GM23338 (cell line): ENCODE measurements around the gene PCDH17. TPM values are rescaled to one million over a fixed set of nuclear protein-coding genes. Genes with fewer than 3 reads are reported as not detected.

ENCODE experiments used
- ATAC-seq: fragments of 200-7000 bp; cut with Tn5 transposase; 3 replicates; pipeline ENCODE4 v1.9.1; 2020
- DNase-seq: peaks from one replicate; pipeline ENCODE4 v3.0.0-alpha.2; 2015; ENCODE audit warnings: low spot score
- H2AFZ ChIP-seq: fragments of 200-600 bp; sonication (generic); 2 replicates; pipeline ENCODE4 v1.8.0; 2016; ENCODE audit warnings: antibody characterized with exemption, mild to moderate bottlenecking, moderate library complexity
- H3F3A ChIP-seq: fragments of 200-600 bp; sonication (generic); replicated peaks from 2 replicates; pipeline ENCODE4 v1.8.0; 2017; ENCODE audit warnings: antibody characterized with exemption, mixed run types, low read depth
- H3K27ac ChIP-seq: fragments of 200-600 bp; sonication (generic); 2 replicates; pipeline ENCODE4 v1.6.1; 2016; ENCODE audit warnings: low read depth
- H3K27me3 ChIP-seq: fragments of 200-600 bp; sonication (generic); 2 replicates; pipeline ENCODE4 v1.8.0; 2016; ENCODE audit warnings: mild to moderate bottlenecking, mixed run types, moderate library complexity; ENCODE audit not compliant: insufficient read depth
- H3K36me3 ChIP-seq: fragments of 200-600 bp; sonication (generic); 2 replicates; pipeline ENCODE4 v1.8.0; 2016; ENCODE audit warnings: mild to moderate bottlenecking; ENCODE audit not compliant: insufficient read depth
- H3K4me1 ChIP-seq: fragments of 200-600 bp; sonication (generic); 2 replicates; pipeline ENCODE4 v1.8.0; 2016; ENCODE audit warnings: mild to moderate bottlenecking, moderate library complexity; ENCODE audit not compliant: insufficient read depth
- H3K4me2 ChIP-seq: fragments of 200-600 bp; sonication (generic); 2 replicates; pipeline ENCODE4 v1.7.1; 2017; ENCODE audit warnings: mixed run types
- H3K4me3 ChIP-seq: fragments of 200-600 bp; sonication (generic); 2 replicates; pipeline ENCODE4 v1.6.1; 2016; ENCODE audit warnings: mixed run types
- H3K79me2 ChIP-seq: fragments of 200-600 bp; sonication (generic); replicated peaks from 2 replicates; pipeline ENCODE4 v1.8.0; 2017; ENCODE audit warnings: mild to moderate bottlenecking; ENCODE audit not compliant: insufficient read depth
- H3K9me2 ChIP-seq: fragments of 200-600 bp; sonication (generic); 2 replicates; pipeline ENCODE4 v1.8.0; 2017; ENCODE audit not compliant: insufficient read depth
- H4K20me1 ChIP-seq: fragments of 200-600 bp; sonication (generic); replicated peaks from 2 replicates; pipeline ENCODE4 v1.8.0; 2017; ENCODE audit warnings: mild to moderate bottlenecking; ENCODE audit not compliant: insufficient read depth
- H3K27ac Mint-ChIP-seq: 2 replicates; pipeline ENCODE4 v1.8.0; 2020; ENCODE audit warnings: inconsistent platforms, mild to moderate bottlenecking, moderate library complexity, mixed read lengths
- H3K27me3 Mint-ChIP-seq: 3 replicates; pipeline ENCODE4 v1.8.0; 2022; ENCODE audit warnings: low read depth, mild to moderate bottlenecking, moderate library complexity, mixed read lengths, inconsistent platforms; ENCODE audit not compliant: insufficient read depth, poor library complexity
- H3K36me3 Mint-ChIP-seq: 3 replicates; pipeline ENCODE4 v1.8.0; 2021; ENCODE audit warnings: low read depth, mild to moderate bottlenecking, inconsistent platforms, moderate library complexity, mixed read lengths
- H3K4me1 Mint-ChIP-seq: 3 replicates; pipeline ENCODE4 v1.8.0; 2020; ENCODE audit warnings: mild to moderate bottlenecking, inconsistent platforms, mixed read lengths
- H3K4me3 Mint-ChIP-seq: 3 replicates; pipeline ENCODE4 v1.8.0; 2021; ENCODE audit warnings: moderate library complexity, mild to moderate bottlenecking, inconsistent platforms, mixed read lengths
- H3K9me3 Mint-ChIP-seq: 3 replicates; pipeline ENCODE4 v1.8.0; 2020; ENCODE audit warnings: moderate library complexity, mild to moderate bottlenecking, inconsistent platforms, mixed read lengths
- CREB1 ChIP-seq: fragments of 250-450 bp; sonication (Bioruptor Pico); IDR thresholded peaks from 2 replicates; pipeline ENCODE4 v1.5.0; 2020; ENCODE audit warnings: low read depth, mild to moderate bottlenecking, moderate library complexity
- CTCF ChIP-seq, 2 experiments: fragments of 200-600 bp in 1 of 2; sonication (generic) in 1 of 2; conservative IDR thresholded peaks; 2 replicates each; pipeline versions ENCODE4 v1.5.1 to v1.6.1; 2016 to 2017; ENCODE audit warnings: antibody characterized with exemption in 2 of 2, low read depth in 2 of 2, mild to moderate bottlenecking in 2 of 2, moderate library complexity in 1 of 2
- EZH2 ChIP-seq: fragments of 200-600 bp; sonication (generic); IDR thresholded peaks from one replicate; pipeline ENCODE4 v1.8.0; 2017; ENCODE audit warnings: antibody characterized with exemption, mild to moderate bottlenecking, low read depth; ENCODE audit not compliant: unreplicated experiment
- NANOG ChIP-seq: IDR thresholded peaks from 2 replicates; pipeline ENCODE4 v1.6.1; 2016; ENCODE audit warnings: antibody characterized with exemption, borderline replicate concordance
- POLR2AphosphoS5 ChIP-seq: IDR thresholded peaks from 2 replicates; pipeline ENCODE4 v1.6.1; 2016; ENCODE audit warnings: antibody characterized with exemption, low read depth
- ZNF114 ChIP-seq: fragments of 250-450 bp; sonication (Bioruptor Pico); IDR thresholded peaks from 2 replicates; pipeline ENCODE4 v1.5.0; 2020; ENCODE audit warnings: mild to moderate bottlenecking, moderate library complexity
- polyA plus RNA-seq: library from polyadenylated mRNA; unstranded; fragments of >200 nt; fragmentation: Nextera tagmentation; extraction: Ambion mirVana; gene quantifications from 2 replicates; pipeline ENCODE4 v1.2.1, GENCODE V29; 2016
- total RNA-seq: library from RNA; depleted of rRNA; stranded (reverse); fragments of >200 nt; shearing (Covaris generic); gene quantifications from 2 replicates; pipeline ENCODE4 v1.2.3, GENCODE V29; 2014

The PCDH17 gene
- total and polyA plus RNA-seq, 2 experiments from 2014 or later, result 0.27 to 1.3 TPM

GRCh38 chr13:57627663-57628062 is 3.9 kb upstream of the PCDH17 start:
- Mint-ChIP-seq H3K27ac (no peak overlapping the region), H3K4me1 (peaks cover 28% of the 10 kb centered on the region), H3K4me3 (no peak overlapping the region), H3K27me3 (peaks cover 48% of the 10 kb centered on the region), H3K36me3 (no peaks in the 10 kb centered on the region), H3K9me3 (no peaks in the 10 kb centered on the region; the same call in 2 of the 3 replicates)
- peak; percentile 66 to 86 for TF ChIP-seq CTCF (conservative IDR thresholded peaks at IDR 0.05; ENCODE audit: low read depth in 2 of 2)
- TF ChIP-seq NANOG, result no peak
- DNase-seq, result peak; percentile 51
- no peak for ATAC-seq
- no peaks in the 10 kb centered on the region for H3K36me3 ChIP-seq
- peaks cover 48% of the 10 kb centered on the region for H3K27me3 ChIP-seq
- no peaks in the 10 kb centered on the region for H3K9me2 ChIP-seq
- no peaks in the 10 kb centered on the region; the same call in 1 of the 2 replicates for H4K20me1 ChIP-seq
- H3K79me2 ChIP-seq, result no peaks in the 10 kb centered on the region
- H3K4me2 ChIP-seq, result no peak overlapping the region
- peaks cover 11% of the 10 kb centered on the region for H3K4me1 ChIP-seq
- no peak overlapping the region for H3K27ac ChIP-seq
- no peak overlapping the region for H2AFZ ChIP-seq
- no peak overlapping the region for H3K4me3 ChIP-seq
- peaks cover 16% of the 10 kb centered on the region for H3F3A ChIP-seq

- H3K79me2 ChIP-seq, result no peaks in the 10 kb centered on the region
- H3K36me3 ChIP-seq, result no peaks in the 10 kb centered on the region
- DNase-seq, result peak; percentile 11
- no peak for ATAC-seq
- peak overlapping the region; percentile 92 for H3K4me2 ChIP-seq
- peak overlapping the region; percentile 81 for H3K4me3 ChIP-seq
- peaks cover 23% of the 10 kb centered on the region for H3K4me1 Mint-ChIP-seq
- H3K9me3 Mint-ChIP-seq, result no peaks in the 10 kb centered on the region; the same call in 1 of the 3 replicates
- H3F3A ChIP-seq, result peaks cover 16% of the 10 kb centered on the region
- peaks cover 66% of the 10 kb centered on the region for H3K27me3 ChIP-seq
- peak overlapping the region; percentile 87 for H2AFZ ChIP-seq
- H3K27ac Mint-ChIP-seq, result no peak overlapping the region
- H3K27ac ChIP-seq, result no peak overlapping the region
- H3K36me3 Mint-ChIP-seq, result no peaks in the 10 kb centered on the region
- peak; percentile 64 for TF ChIP-seq EZH2
- TF ChIP-seq ZNF114 (CRISPR knock-in tag), result no peak
- peak overlapping the region; percentile 89 for H3K4me3 Mint-ChIP-seq
- no peaks in the 10 kb centered on the region; the same call in 1 of the 2 replicates for H4K20me1 ChIP-seq
- no peaks in the 10 kb centered on the region for H3K9me2 ChIP-seq
- H3K4me1 ChIP-seq, result peaks cover 11% of the 10 kb centered on the region
- H3K27me3 Mint-ChIP-seq, result peaks cover 65% of the 10 kb centered on the region
These were observed 2.1 kb upstream of the PCDH17 start for GRCh38 chr13:57629391-57629804.

GRCh38 chr13:57629821-57630235 is 1.7 kb upstream of the PCDH17 start:
- Mint-ChIP-seq H3K4me3 (peak overlapping the region; percentile 89), H3K9me3 (no peaks in the 10 kb centered on the region; the same call in 1 of the 3 replicates), H3K4me1 (peaks cover 22% of the 10 kb centered on the region), H3K27ac (no peak overlapping the region), H3K36me3 (no peaks in the 10 kb centered on the region), H3K27me3 (peaks cover 70% of the 10 kb centered on the region)
- Histone ChIP-seq H3K27me3 (peaks cover 70% of the 10 kb centered on the region), H2AFZ (peak overlapping the region; percentile 87), H3K27ac (no peak overlapping the region), H3K36me3 (no peaks in the 10 kb centered on the region), H3K4me3 (peak overlapping the region; percentile 81), H3K4me2 (peak overlapping the region; percentile 99), H3K4me1 (peaks cover 11% of the 10 kb centered on the region), H3K79me2 (no peaks in the 10 kb centered on the region), H4K20me1 (no peaks in the 10 kb centered on the region; the same call in 1 of the 2 replicates), H3K9me2 (no peaks in the 10 kb centered on the region), H3F3A (peaks cover 16% of the 10 kb centered on the region)
- peak; percentile 89 for TF ChIP-seq POLR2AphosphoS5
- no peak for TF ChIP-seq CTCF (conservative IDR thresholded peaks at IDR 0.05; ENCODE audit: low read depth in 2 of 2)
- peak; percentile 34; the same call in 1 of the 2 replicates for TF ChIP-seq CREB1 (CRISPR knock-in tag)
- no peak for TF ChIP-seq ZNF114 (CRISPR knock-in tag)
- TF ChIP-seq NANOG, result no peak
- ATAC-seq (peak; percentile 34), DNase-seq (peak; percentile 99)
